ENCODE results near the gene CSTF1.

CSTF1 gene

DNA sequence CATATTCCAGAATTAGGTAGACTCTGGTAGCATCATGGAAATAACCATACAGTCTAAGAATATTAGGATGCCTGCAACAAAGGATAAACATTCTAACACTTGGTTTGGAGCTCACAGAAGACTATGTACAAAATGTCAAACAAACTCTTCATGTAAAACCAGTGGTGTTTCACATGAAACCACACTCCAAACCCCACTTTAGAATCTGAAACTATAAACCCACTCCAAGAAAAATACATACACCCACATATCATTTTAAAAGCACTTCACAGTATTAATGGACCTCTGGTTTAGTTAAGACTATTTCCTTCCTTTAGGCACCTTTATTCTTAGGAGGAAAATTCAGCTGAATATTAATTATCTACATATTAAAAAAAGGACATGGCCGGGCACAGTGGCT lies 10.9 kb upstream of the CSTF1 start:
- Histone ChIP-seq H3K9me3 (ENCODE audit: control insufficient read depth, low read length) (no peaks in the 10 kb centered on the region), H3K36me3 (ENCODE audit: control insufficient read depth, insufficient read depth, low read length) (no peaks in the 10 kb centered on the region), H3K4me2 (ENCODE audit: low read length) (no peak overlapping the region), H3K27me3 (ENCODE audit: control insufficient read depth, insufficient read depth, low read length) (no peaks in the 10 kb centered on the region), H3K9ac (no peak overlapping the region), H3K27ac (no peak overlapping the region), H3K4me1 (no peaks in the 10 kb centered on the region), H2AFZ (no peak overlapping the region), H3K79me2 (no peaks in the 10 kb centered on the region), H3K4me3 (ENCODE audit: low read depth, low read length) (no peak overlapping the region)
- TF ChIP-seq CTCF (IDR thresholded peaks at IDR 0.05), result no peak

GRCh38 chr20:56382696-56383095 lies 9.7 kb upstream of the CSTF1 start:
- no peak overlapping the region for H3K4me3 ChIP-seq (ENCODE audit: low read depth, low read length)
- H3K9ac ChIP-seq, result no peak overlapping the region
- no peak for TF ChIP-seq CTCF (IDR thresholded peaks at IDR 0.05)
- H3K27ac ChIP-seq, result no peak overlapping the region
- no peak overlapping the region for H2AFZ ChIP-seq
- H3K4me2 ChIP-seq (ENCODE audit: low read length), result no peak overlapping the region
- H3K36me3 ChIP-seq (ENCODE audit: control insufficient read depth, insufficient read depth, low read length), result no peaks in the 10 kb centered on the region
- H3K27me3 ChIP-seq (ENCODE audit: control insufficient read depth, insufficient read depth, low read length), result no peaks in the 10 kb centered on the region
- no peaks in the 10 kb centered on the region for H3K9me3 ChIP-seq (ENCODE audit: control insufficient read depth, low read length)
- no peaks in the 10 kb centered on the region for H3K79me2 ChIP-seq
- H3K4me1 ChIP-seq, result no peaks in the 10 kb centered on the region

- Histone ChIP-seq H3K36me3 (ENCODE audit: control insufficient read depth, insufficient read depth, low read length) (no peaks in the 10 kb centered on the region), H3K4me3 (ENCODE audit: low read depth, low read length) (no peak overlapping the region), H3K9ac (no peak overlapping the region), H3K79me2 (no peaks in the 10 kb centered on the region), H3K9me3 (ENCODE audit: control insufficient read depth, low read length) (no peaks in the 10 kb centered on the region), H2AFZ (no peak overlapping the region), H3K4me1 (no peaks in the 10 kb centered on the region), H3K4me2 (ENCODE audit: low read length) (no peak overlapping the region), H3K27me3 (ENCODE audit: control insufficient read depth, insufficient read depth, low read length) (no peaks in the 10 kb centered on the region), H3K27ac (no peak overlapping the region)
- TF ChIP-seq CTCF (IDR thresholded peaks at IDR 0.05), result no peak
Observed at GRCh38 chr20:56383334-56383733, 9.1 kb upstream of the CSTF1 start.

DNA sequence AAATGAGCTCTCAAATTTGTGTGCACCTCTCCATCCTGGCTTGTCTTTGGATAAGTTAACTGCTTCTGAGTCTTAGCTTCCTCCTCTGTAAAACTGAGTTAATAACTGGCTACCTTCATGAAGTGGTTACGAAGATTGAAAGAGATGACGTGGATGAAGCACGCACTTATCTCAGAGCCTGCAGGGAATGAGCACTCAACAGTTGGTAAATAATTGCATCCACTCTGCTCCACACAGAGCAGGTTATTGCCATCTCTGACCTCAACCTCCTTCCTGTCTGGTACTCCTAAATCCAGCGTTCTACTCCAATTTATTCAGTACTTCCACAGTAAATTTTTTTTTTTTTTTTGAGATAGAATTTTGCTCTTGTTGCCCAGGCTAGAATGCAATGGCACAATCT lies 7.3 kb upstream of the CSTF1 start:
- Histone ChIP-seq H3K27me3 (ENCODE audit: control insufficient read depth, insufficient read depth, low read length) (no peaks in the 10 kb centered on the region), H3K27ac (no peak overlapping the region), H2AFZ (no peak overlapping the region), H3K9ac (no peak overlapping the region), H3K79me2 (no peaks in the 10 kb centered on the region), H3K4me3 (ENCODE audit: low read depth, low read length) (no peak overlapping the region), H3K36me3 (ENCODE audit: control insufficient read depth, insufficient read depth, low read length) (no peaks in the 10 kb centered on the region), H3K4me1 (no peaks in the 10 kb centered on the region), H3K9me3 (ENCODE audit: control insufficient read depth, low read length) (no peaks in the 10 kb centered on the region), H3K4me2 (ENCODE audit: low read length) (no peak overlapping the region)
- no peak for TF ChIP-seq CTCF (IDR thresholded peaks at IDR 0.05)

- TF ChIP-seq CTCF (IDR thresholded peaks at IDR 0.05), result no peak
- Histone ChIP-seq H3K9ac (no peak overlapping the region), H3K4me1 (no peaks in the 10 kb centered on the region), H3K27me3 (ENCODE audit: control insufficient read depth, insufficient read depth, low read length) (no peaks in the 10 kb centered on the region), H3K36me3 (ENCODE audit: control insufficient read depth, insufficient read depth, low read length) (no peaks in the 10 kb centered on the region), H3K27ac (no peak overlapping the region), H3K79me2 (no peaks in the 10 kb centered on the region), H3K4me3 (ENCODE audit: low read depth, low read length) (no peak overlapping the region), H2AFZ (no peak overlapping the region), H3K9me3 (ENCODE audit: control insufficient read depth, low read length) (no peaks in the 10 kb centered on the region), H3K4me2 (ENCODE audit: low read length) (peak overlapping the region; percentile 16)
Observed at GRCh38 chr20:56386219-56386618, 6.2 kb upstream of the CSTF1 start.

Measured in parathyroid adenoma (tissue), 2 donors.